KG1 (cell line): Measurements from ENCODE around the gene TOR3A.
A peak's percentile ranks its signal among the peaks of the same experiment; 100 is the strongest.
"Not testable (repeated sequence)": the region's sequence is repeated elsewhere in the genome, so short reads cannot be mapped to it uniquely, and the experiment has no call there.

ENCODE experiments used
- DNase-seq: peaks from one replicate; lab custom pipeline; 2025; lab: John Stamatoyannopoulos, UW

The TOR3A gene

GRCh38 chr1:179081687-179082332 lies at the start of gene TOR3A:
Gene TOR3A, plus strand, starts transcription at chr1:179082070. Its CDS starts 59 bp downstream, at chr1:179082129.
- peak; percentile 67 for DNase-seq

- no peak for DNase-seq
These were observed 47.1 kb upstream of the TOR3A start for GRCh38 chr1:179034720-179035119.

- DNase-seq, result no peak
These were observed 44.9 kb upstream of the TOR3A start for GRCh38 chr1:179036844-179037465.

GRCh38 chr1:179038528-179039281 lies 43.2 kb upstream of the TOR3A start:
- DNase-seq, result no peak

GRCh38 chr1:179039502-179040174 lies 42.2 kb upstream of the TOR3A start:
- not testable (repeated sequence) for DNase-seq

GRCh38 chr1:179040175-179040551 lies 41.7 kb upstream of the TOR3A start:
- not testable (repeated sequence) for DNase-seq

- no peak for DNase-seq
These were observed 39.8 kb upstream of the TOR3A start for GRCh38 chr1:179042087-179042486.

GRCh38 chr1:179042700-179043099 lies 39.2 kb upstream of the TOR3A start:
- DNase-seq, result no peak

- no peak for DNase-seq
These were observed 38.6 kb upstream of the TOR3A start for GRCh38 chr1:179043266-179043665.

GRCh38 chr1:179043907-179044306 lies 38.0 kb upstream of the TOR3A start:
- no peak for DNase-seq

- no peak for DNase-seq
These were observed 34.8 kb upstream of the TOR3A start for GRCh38 chr1:179046808-179047635.

- no peak for DNase-seq
These were observed 34.3 kb upstream of the TOR3A start for GRCh38 chr1:179047636-179047997.

GRCh38 chr1:179048339-179049124 lies 33.3 kb upstream of the TOR3A start:
- DNase-seq, result no peak

GRCh38 chr1:179052776-179053175 lies 29.1 kb upstream of the TOR3A start:
- DNase-seq, result no peak

- DNase-seq, result no peak
These were observed 28.4 kb upstream of the TOR3A start for GRCh38 chr1:179053486-179053885.

- no peak for DNase-seq
These were observed 25.9 kb upstream of the TOR3A start for GRCh38 chr1:179055937-179056336.

- no peak for DNase-seq
These were observed 23.1 kb upstream of the TOR3A start for GRCh38 chr1:179058487-179059483.

GRCh38 chr1:179061360-179062282 lies 20.2 kb upstream of the TOR3A start:
- DNase-seq, result no peak

GRCh38 chr1:179066471-179066870 lies 15.4 kb upstream of the TOR3A start:
- no peak for DNase-seq
